ENCODE measurements around the gene KSR2. TPM values are rescaled to one million over a fixed set of nuclear protein-coding genes. Genes with fewer than 3 reads are reported as not detected.

Gene KSR2
- total RNA-seq, 2 donors from 2014 or later: 0.66 to 1.0 TPM

DNA sequence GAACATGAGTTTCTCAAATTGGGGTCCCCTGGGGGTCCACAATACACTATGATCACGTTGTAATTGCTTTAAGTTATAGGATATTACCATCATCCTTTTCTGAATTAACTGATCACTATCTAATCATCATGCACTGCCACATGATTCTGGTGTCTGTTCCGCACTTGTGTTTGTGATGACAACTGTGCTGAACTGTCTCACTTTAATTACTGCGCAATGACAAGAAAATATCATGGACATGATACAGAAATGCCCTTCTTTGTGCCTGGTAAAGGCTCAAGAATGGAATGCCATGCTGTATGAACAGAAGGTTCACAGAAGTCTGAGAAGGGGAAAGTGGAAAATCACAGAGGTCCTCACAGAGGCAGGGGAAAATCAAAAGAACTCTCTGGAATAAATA, 541.6 kb downstream of the KSR2 start:
- Histone ChIP-seq H3K36me3 (replicated peaks in 1 of 2; ENCODE audit: insufficient read depth in 1 of 2, low read depth in 2 of 2) (no peaks in the 10 kb centered on the region), H3K4me3 (no peak overlapping the region), H3K4me1 (no peaks in the 10 kb centered on the region), H3K27me3 (no peaks in the 10 kb centered on the region), H3K9me3 (no peaks in the 10 kb centered on the region), H3K27ac (no peak overlapping the region)
- no peak for DNase-seq
- no peak for ATAC-seq
- intact Hi-C loops (cut with DNase I): no loop called here
- 74 to 76% methylated on average over 3 of the region's 3 CpGs for WGBS, 2 donors
- no peak for TF ChIP-seq POLR2A (IDR thresholded peaks at IDR 0.05)
- TF ChIP-seq, protein P1, sequence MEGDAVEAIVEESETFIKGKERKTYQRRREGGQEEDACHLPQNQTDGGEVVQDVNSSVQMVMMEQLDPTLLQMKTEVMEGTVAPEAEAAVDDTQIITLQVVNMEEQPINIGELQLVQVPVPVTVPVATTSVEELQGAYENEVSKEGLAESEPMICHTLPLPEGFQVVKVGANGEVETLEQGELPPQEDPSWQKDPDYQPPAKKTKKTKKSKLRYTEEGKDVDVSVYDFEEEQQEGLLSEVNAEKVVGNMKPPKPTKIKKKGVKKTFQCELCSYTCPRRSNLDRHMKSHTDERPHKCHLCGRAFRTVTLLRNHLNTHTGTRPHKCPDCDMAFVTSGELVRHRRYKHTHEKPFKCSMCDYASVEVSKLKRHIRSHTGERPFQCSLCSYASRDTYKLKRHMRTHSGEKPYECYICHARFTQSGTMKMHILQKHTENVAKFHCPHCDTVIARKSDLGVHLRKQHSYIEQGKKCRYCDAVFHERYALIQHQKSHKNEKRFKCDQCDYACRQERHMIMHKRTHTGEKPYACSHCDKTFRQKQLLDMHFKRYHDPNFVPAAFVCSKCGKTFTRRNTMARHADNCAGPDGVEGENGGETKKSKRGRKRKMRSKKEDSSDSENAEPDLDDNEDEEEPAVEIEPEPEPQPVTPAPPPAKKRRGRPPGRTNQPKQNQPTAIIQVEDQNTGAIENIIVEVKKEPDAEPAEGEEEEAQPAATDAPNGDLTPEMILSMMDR (IDR thresholded peaks at IDR 0.05): no peak

DNA sequence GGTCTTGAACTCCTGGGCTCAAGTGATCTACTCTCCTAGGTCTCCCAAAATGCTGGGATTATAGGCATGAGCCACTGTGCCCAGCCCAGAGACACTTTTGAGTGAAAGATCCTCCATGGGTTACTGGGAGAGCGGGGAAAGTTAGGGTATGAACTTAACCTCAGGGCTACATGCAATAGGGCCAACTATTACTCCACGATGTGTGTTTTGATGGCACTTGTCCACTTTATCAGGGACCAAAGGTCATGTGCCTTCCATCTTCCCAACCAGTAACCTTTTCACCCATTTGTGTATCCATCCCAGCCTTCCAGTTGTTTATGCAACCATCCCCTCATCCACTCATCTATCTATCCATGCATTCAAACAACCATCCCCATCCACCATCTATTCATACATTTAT, 546.8 kb downstream of the KSR2 start:
- no peaks in the 10 kb centered on the region for H3K9me3 ChIP-seq
- ATAC-seq: no peak

DNA sequence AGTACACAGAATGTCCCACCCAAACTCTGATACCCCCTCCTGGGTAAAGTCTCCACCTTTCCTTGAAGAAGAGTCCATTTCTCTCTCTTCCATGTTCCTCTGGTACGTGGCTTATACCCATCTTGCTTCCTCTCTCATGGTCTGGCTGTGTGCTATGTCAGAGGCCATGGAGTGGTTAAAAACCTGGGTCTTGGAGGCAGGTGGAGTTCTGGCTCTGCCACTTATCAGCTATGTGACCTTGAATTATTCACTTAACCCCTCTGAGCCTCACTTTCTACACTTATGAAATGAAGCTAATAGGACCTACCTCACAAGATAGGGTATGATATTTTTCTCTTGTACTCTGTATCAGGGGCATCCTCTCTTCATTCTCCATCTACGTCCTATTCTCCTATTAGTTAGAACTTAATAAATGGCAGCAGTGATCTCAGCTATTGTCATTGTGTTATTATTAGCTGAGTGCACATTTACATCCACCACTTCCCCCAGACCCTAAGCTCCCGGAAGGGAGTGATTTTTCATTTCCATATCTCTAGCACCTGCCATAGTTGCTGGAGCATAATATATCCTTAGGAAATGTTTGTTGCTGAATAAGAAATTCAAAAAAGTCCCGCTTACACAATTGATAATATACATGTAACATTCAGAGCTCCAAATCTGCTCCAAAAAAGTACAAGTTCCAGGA, 547.6 kb downstream of the KSR2 start:
- Histone ChIP-seq H3K4me1 (peaks cover 15% of the 10 kb centered on the region), H3K36me3 (replicated peaks in 1 of 2; ENCODE audit: insufficient read depth in 1 of 2, low read depth in 2 of 2) (no peaks in the 10 kb centered on the region), H3K9me3 (no peaks in the 10 kb centered on the region), H3K27ac (no peak overlapping the region), H3K27me3 (no peaks in the 10 kb centered on the region), H3K4me3 (no peak overlapping the region)
- ATAC-seq: no peak
- 41 to 52% methylated on average over 4 of the region's 4 CpGs for WGBS, 2 donors
- no peak for DNase-seq
- TF ChIP-seq, protein P1 (IDR thresholded peaks at IDR 0.05): no peak
- TF ChIP-seq POLR2A (IDR thresholded peaks at IDR 0.05): no peak
- intact Hi-C loops (cut with DNase I): no loop called here

More for the DNA sequence above, 546.8 kb downstream of the KSR2 start:
- no peak overlapping the region for H3K27ac ChIP-seq
- H3K4me3 ChIP-seq: no peak overlapping the region
- no peaks in the 10 kb centered on the region for H3K27me3 ChIP-seq
- H3K4me1 ChIP-seq: peaks cover 13% of the 10 kb centered on the region
- DNase-seq: no peak
- no peak for TF ChIP-seq POLR2A (IDR thresholded peaks at IDR 0.05)
- TF ChIP-seq, protein P1 (IDR thresholded peaks at IDR 0.05): no peak
- intact Hi-C loops (cut with DNase I): no loop called here
- H3K36me3 ChIP-seq (replicated peaks in 1 of 2; ENCODE audit: insufficient read depth in 1 of 2, low read depth in 2 of 2): no peaks in the 10 kb centered on the region
- WGBS, 2 donors: 33 to 73% methylated on average over 1 to 2 of the region's 2 CpGs

DNA sequence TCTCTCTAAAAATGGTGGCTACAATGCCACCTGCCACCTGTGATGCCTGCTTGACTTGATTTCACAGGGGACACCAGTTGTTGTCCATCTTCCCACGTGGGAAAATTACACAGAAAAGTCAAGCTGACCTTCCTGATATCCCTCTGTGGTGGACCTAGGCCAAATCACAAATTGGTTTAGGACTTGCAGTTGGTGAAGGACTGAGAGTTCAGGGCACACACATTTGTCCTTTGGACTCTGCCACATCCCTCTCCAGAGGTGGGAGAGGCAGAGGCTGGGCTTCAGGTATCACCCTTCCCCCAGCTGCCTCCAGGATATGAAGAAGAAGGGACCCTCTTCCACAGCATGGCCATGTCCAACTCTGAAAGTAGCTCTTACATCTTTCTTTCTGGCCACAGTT, 551.8 kb downstream of the KSR2 start:
- intact Hi-C loops (cut with DNase I): no loop called here
- ATAC-seq: no peak
- H3K9me3 ChIP-seq: no peaks in the 10 kb centered on the region
- no peaks in the 10 kb centered on the region for H3K27me3 ChIP-seq
- H3K4me3 ChIP-seq: no peak overlapping the region
- DNase-seq: no peak
- no peaks in the 10 kb centered on the region for H3K36me3 ChIP-seq (replicated peaks in 1 of 2; ENCODE audit: insufficient read depth in 1 of 2, low read depth in 2 of 2)
- H3K27ac ChIP-seq: no peak overlapping the region
- no peak for TF ChIP-seq POLR2A (IDR thresholded peaks at IDR 0.05)
- TF ChIP-seq, protein P1 (IDR thresholded peaks at IDR 0.05): no peak
- WGBS, 2 donors: 8 to 9% methylated on average over 1 of the region's 1 CpG
- H3K4me1 ChIP-seq: peaks cover 15% of the 10 kb centered on the region
